ENCODE measurements around the gene CROCC.

The CROCC gene

GRCh38 chr1:16905110-16905867 lies 16.4 kb upstream of the CROCC start:
- no peak for DNase-seq (ENCODE audit: low read depth in 1 of 2, low spot score in 1 of 2)
- H3K27me3 ChIP-seq (ENCODE audit: insufficient read depth, poor library complexity, severe bottlenecking): no peaks in the 10 kb centered on the region
- no peak overlapping the region for H3K4me3 ChIP-seq (replicated peaks; ENCODE audit: insufficient read depth, low read length)
- peak overlapping the region; percentile 100 for H3K27ac ChIP-seq (replicated peaks)
- TF ChIP-seq POLR2AphosphoS5 (IDR thresholded peaks at IDR 0.05; ENCODE audit: low read depth) (peak; percentile 75), GABPA (IDR thresholded peaks at IDR 0.05; ENCODE audit: low read depth) (no peak)

- Histone ChIP-seq H3K27ac (replicated peaks) (no peak overlapping the region), H3K27me3 (ENCODE audit: insufficient read depth, poor library complexity, severe bottlenecking) (no peaks in the 10 kb centered on the region), H3K4me3 (replicated peaks; ENCODE audit: insufficient read depth, low read length) (no peak overlapping the region)
- no peak for DNase-seq (ENCODE audit: low read depth in 1 of 2, low spot score in 1 of 2)
- no peak for TF ChIP-seq POLR2AphosphoS5 (IDR thresholded peaks at IDR 0.05; ENCODE audit: low read depth)
- TF ChIP-seq REST (IDR thresholded peaks at IDR 0.05; ENCODE audit: insufficient replicate concordance, low read depth): no peak
- no peak for TF ChIP-seq CTCF (IDR thresholded peaks at IDR 0.05; ENCODE audit: insufficient read depth, low read length)
- no peak for TF ChIP-seq SPI1 (IDR thresholded peaks at IDR 0.05; ENCODE audit: borderline replicate concordance, low read depth)
- TF ChIP-seq GABPA (IDR thresholded peaks at IDR 0.05; ENCODE audit: low read depth): no peak
Measured at GRCh38 chr1:16905868-16906702, 15.6 kb upstream of the CROCC start.

GRCh38 chr1:16906873-16907272 lies 14.9 kb upstream of the CROCC start:
- Histone ChIP-seq H3K27ac (replicated peaks) (no peak overlapping the region), H3K4me3 (replicated peaks; ENCODE audit: insufficient read depth, low read length) (no peak overlapping the region), H3K27me3 (ENCODE audit: insufficient read depth, poor library complexity, severe bottlenecking) (no peaks in the 10 kb centered on the region)
- TF ChIP-seq SPI1 (IDR thresholded peaks at IDR 0.05; ENCODE audit: borderline replicate concordance, low read depth) (no peak), POLR2AphosphoS5 (IDR thresholded peaks at IDR 0.05; ENCODE audit: low read depth) (no peak), GABPA (IDR thresholded peaks at IDR 0.05; ENCODE audit: low read depth) (no peak), REST (IDR thresholded peaks at IDR 0.05; ENCODE audit: insufficient replicate concordance, low read depth) (no peak), CTCF (IDR thresholded peaks at IDR 0.05; ENCODE audit: insufficient read depth, low read length) (no peak)
- DNase-seq (ENCODE audit: low read depth in 1 of 2, low spot score in 1 of 2): no peak
